ENCODE measurements around the gene TFAP2D. TPM values are rescaled to one million over a fixed set of nuclear protein-coding genes. Genes with fewer than 3 reads are reported as not detected.
A peak's percentile ranks its signal among the peaks of the same experiment; 100 is the strongest.

The TFAP2D gene
- total RNA-seq, 1 donor, result not detected

DNA sequence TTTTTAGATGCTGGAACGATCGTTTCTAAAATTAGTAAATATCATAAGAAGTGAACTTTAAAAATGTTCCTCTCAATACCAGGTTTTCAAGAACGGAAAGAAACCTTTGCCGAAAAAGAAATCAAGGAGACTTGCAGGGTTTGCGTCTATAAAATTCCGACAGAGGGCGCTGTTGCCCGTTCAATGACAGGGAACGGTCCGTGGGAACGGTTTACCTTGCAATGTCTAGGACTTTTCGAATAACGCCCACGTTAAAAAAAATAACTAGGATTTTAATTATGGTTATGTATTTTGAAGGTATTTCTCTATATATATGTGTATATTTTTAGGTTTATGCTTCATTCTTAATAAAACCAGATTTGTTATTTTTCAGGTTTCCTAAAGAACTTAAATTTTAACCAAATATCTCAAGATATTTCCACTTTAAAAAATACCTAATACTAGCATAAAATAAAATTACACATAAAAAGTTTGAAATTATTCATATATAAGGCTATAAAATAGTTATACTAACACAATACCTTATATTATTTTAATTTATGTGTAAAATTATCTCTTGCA lies 102.9 kb downstream of the TFAP2D start:
- DNase-seq (ENCODE audit: low read depth), result peak; percentile 61
- H3K4me3 ChIP-seq (ENCODE audit: low read depth, low read length), result peak overlapping the region; percentile 64
- TF ChIP-seq, protein P1, sequence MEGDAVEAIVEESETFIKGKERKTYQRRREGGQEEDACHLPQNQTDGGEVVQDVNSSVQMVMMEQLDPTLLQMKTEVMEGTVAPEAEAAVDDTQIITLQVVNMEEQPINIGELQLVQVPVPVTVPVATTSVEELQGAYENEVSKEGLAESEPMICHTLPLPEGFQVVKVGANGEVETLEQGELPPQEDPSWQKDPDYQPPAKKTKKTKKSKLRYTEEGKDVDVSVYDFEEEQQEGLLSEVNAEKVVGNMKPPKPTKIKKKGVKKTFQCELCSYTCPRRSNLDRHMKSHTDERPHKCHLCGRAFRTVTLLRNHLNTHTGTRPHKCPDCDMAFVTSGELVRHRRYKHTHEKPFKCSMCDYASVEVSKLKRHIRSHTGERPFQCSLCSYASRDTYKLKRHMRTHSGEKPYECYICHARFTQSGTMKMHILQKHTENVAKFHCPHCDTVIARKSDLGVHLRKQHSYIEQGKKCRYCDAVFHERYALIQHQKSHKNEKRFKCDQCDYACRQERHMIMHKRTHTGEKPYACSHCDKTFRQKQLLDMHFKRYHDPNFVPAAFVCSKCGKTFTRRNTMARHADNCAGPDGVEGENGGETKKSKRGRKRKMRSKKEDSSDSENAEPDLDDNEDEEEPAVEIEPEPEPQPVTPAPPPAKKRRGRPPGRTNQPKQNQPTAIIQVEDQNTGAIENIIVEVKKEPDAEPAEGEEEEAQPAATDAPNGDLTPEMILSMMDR (IDR thresholded peaks at IDR 0.05; ENCODE audit: insufficient read depth, low read depth, low read length), result peak; percentile 82

DNA sequence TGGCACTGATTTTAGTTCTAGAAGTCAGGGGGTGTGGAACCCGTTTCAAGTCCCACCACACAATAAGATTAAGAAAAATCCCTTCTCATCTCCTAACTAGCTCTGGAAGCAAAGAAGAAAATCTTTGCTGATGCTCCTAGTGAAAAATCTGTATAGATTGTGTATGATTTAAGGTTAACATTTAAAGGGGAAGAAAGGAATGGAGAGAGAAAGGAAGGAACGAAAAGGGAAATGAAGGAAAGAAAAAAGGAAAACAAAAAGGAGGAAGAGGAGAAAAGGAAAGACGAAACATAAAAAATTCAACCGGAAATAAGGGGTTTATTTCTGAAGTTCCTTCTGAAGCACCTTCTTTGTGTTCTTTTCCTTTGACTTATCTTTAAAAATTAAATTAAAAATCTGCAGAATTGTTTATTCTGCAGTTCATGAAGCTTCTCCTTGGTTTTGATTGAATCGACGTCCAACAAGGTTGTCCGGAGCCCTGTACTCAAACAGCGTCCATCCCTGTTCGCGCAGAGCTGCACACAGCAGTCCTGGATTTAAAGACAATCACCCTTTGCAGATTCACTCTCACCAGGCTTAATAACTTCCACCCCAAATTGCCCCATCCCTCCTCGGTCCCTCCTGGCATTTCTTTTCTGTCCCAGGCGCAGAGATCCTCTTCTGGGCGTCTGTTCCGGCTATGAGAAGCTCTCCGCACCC lies 103.8 kb downstream of the TFAP2D start:
- no peak for DNase-seq (ENCODE audit: low read depth)
- TF ChIP-seq, protein P1 (IDR thresholded peaks at IDR 0.05; ENCODE audit: insufficient read depth, low read depth, low read length), result no peak

DNA sequence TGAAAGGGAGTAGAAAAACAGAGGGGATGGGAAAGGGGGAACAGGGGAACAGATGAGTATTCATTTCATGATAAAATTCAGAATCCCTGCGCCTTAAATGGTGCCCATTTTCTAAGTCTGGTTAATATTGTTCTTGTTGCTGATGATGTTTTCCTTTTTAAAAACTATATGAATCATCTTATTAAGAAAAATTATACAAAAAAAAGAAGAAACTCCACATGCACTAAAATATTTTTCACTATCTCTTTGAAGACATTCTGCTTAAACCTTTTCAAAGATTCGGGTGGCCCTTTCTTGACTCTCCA lies 104.3 kb downstream of the TFAP2D start:
- no peak overlapping the region for H3K4me3 ChIP-seq (ENCODE audit: low read depth, low read length)
- TF ChIP-seq, protein P1 (IDR thresholded peaks at IDR 0.05; ENCODE audit: insufficient read depth, low read depth, low read length), result no peak
- DNase-seq (ENCODE audit: low read depth), result no peak

More for the DNA sequence above, 103.8 kb downstream of the TFAP2D start:
- no peak overlapping the region for H3K4me3 ChIP-seq (ENCODE audit: low read depth, low read length)

DNA sequence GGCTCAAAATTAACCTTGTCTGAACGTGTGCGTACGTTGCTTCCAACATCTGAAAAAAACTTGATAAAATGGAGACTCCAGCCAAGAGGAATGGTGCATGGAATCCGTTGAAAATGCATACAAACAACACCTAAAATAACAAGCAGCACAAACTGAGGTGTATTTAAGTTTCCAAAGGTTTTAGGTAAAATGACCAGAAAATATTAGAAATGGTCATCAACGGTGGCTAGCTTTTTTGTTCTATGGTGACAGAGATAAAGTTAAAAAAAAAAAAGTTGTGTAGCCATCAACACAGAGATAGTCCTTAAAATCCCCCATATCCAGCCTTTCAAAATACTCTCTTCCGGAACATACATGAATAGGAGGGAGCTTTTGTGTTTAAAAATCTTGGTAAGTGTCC lies 104.7 kb downstream of the TFAP2D start:
- DNase-seq (ENCODE audit: low read depth), result no peak
- no peak overlapping the region for H3K4me3 ChIP-seq (ENCODE audit: low read depth, low read length)
- TF ChIP-seq, protein P1 (IDR thresholded peaks at IDR 0.05; ENCODE audit: insufficient read depth, low read depth, low read length), result no peak

DNA sequence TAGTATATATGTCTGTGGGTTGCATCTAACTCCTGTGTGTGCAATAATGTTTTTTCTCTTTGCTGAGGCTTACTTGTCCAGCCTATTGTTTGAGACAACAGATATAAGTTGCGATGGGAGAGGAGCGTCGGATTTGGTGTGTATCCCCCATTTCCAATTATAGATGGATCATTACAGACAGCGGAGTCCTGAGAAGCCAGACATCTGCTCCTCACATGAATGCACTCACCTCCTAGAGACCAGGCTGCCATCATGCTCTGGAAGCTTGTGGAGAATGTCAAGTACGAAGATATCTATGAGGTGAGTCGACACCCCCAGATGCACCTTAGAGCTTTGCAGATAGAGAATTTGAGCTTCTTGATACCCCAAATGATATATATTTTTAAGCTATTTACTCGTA lies 105.3 kb downstream of the TFAP2D start, which contains the start of gene TFAP2B:
TFAP2B (plus strand) TSS at position 199 of the 400 bp plus-strand sequence; CDS start at position 220, 21 bp downstream.
- no peak within 1 kb of the TSS for H3K4me3 ChIP-seq (ENCODE audit: low read depth, low read length)
- DNase-seq (ENCODE audit: low read depth), result no peak
- TF ChIP-seq, protein P1 (IDR thresholded peaks at IDR 0.05; ENCODE audit: insufficient read depth, low read depth, low read length), result no peak

DNA sequence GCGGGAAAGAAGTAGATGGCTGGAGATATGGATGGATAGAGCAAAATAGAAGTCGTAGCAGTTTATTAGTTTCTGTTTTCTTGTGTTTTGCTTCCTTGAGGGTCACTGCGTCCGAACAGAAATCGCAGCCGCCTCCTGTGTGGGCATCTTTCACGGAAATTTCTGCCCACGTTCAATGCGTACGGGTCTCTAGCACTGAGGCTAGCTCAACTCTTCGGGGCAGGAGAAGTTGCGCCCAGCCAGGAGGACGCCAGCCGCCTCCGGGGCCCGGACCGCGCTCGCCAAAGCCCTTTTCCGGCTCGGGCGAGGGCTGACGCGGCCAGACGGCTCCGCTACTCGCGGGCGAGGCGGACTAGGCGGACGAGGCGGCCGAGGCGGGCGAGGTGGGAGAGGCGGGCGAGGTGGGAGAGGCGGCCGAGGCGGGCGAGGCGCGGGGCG lies 106.2 kb downstream of the TFAP2D start:
- DNase-seq (ENCODE audit: low read depth), result no peak
- TF ChIP-seq, protein P1 (IDR thresholded peaks at IDR 0.05; ENCODE audit: insufficient read depth, low read depth, low read length), result no peak
- no peak overlapping the region for H3K4me3 ChIP-seq (ENCODE audit: low read depth, low read length)
